ENCODE measurements around the gene CAMTA1.

DNA sequence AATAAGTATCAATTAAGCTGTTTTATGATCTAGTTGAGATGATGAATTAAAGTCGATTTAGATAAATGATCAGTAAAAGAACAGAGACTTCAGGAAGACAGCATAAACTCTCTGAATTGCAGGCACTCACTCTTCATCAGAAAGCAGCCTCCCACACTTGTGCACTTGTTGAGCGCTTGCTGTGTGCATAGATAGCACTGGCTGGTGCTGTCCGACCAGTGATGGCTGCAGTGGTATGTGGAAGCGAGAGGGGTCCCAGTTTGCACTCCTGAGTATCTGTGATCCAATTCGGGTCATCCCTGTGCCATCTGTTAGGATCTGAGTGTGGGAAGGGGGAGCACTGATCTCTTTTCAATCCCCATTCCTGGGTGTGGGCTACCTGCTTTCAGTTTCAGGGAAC lies 137.8 kb downstream of the CAMTA1 start:
- TF ChIP-seq, protein P1, sequence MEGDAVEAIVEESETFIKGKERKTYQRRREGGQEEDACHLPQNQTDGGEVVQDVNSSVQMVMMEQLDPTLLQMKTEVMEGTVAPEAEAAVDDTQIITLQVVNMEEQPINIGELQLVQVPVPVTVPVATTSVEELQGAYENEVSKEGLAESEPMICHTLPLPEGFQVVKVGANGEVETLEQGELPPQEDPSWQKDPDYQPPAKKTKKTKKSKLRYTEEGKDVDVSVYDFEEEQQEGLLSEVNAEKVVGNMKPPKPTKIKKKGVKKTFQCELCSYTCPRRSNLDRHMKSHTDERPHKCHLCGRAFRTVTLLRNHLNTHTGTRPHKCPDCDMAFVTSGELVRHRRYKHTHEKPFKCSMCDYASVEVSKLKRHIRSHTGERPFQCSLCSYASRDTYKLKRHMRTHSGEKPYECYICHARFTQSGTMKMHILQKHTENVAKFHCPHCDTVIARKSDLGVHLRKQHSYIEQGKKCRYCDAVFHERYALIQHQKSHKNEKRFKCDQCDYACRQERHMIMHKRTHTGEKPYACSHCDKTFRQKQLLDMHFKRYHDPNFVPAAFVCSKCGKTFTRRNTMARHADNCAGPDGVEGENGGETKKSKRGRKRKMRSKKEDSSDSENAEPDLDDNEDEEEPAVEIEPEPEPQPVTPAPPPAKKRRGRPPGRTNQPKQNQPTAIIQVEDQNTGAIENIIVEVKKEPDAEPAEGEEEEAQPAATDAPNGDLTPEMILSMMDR (IDR thresholded peaks at IDR 0.05) = no peak
- no peak for TF ChIP-seq EZH2 (IDR thresholded peaks at IDR 0.05)

Data from neural progenitor cell (in vitro differentiated cells).